ENCODE results near the gene EPHA3. TPM values are rescaled to one million over a fixed set of nuclear protein-coding genes. Genes with fewer than 3 reads are reported as not detected.
A peak's percentile ranks its signal among the peaks of the same experiment; 100 is the strongest.

The EPHA3 gene
- total RNA-seq, 8 experiments from 2014 or later = 0.36 to 84.3 (median 42.7) TPM; not detected in 1

GRCh38 chr3:89212619-89213018, 105.2 kb downstream of the EPHA3 start:
- no peak overlapping the region for H3K27ac ChIP-seq
- no peak overlapping the region for H3K4me3 ChIP-seq
- in situ Hi-C loops (cut with MboI; ENCODE audit: low pct_unique_long_range_greater_than_20kb in 2 of 9, low sequenced_read_pairs in 9 of 9, unreplicated experiment in 9 of 9) = no loop called here
- peaks cover 3 to 14% of the 10 kb centered on the region in 2 donors for H3K4me1 ChIP-seq (replicated peaks in 1 of 2)
- ATAC-seq (replicated peaks in 6 of 8) = no peak
- WGBS, 10 experiments = 18 to 100% (median 90%) methylated on average over 1 of the region's 1 CpG; no CpG with 5 or more reads in 1 of the 10 experiments

- in situ Hi-C loops (cut with MboI; ENCODE audit: low pct_unique_long_range_greater_than_20kb in 2 of 9, low sequenced_read_pairs in 9 of 9, unreplicated experiment in 9 of 9) = no loop called here
- peaks cover 6 to 14% of the 10 kb centered on the region in 2 donors for H3K4me1 ChIP-seq (replicated peaks in 1 of 2)
- no peak overlapping the region for H3K27ac ChIP-seq
- no peak overlapping the region for H3K4me3 ChIP-seq
- WGBS, 10 experiments = 25 to 86% (median 71%) methylated on average over 1 to 2 of the region's 2 CpGs
- ATAC-seq (replicated peaks in 6 of 8) = no peak
Observed at GRCh38 chr3:89216016-89216739, 108.8 kb downstream of the EPHA3 start.

GRCh38 chr3:89217148-89217685, 109.8 kb downstream of the EPHA3 start:
- WGBS, 10 experiments = 0 to 93% (median 70%) methylated on average over 4 to 6 of the region's 6 CpGs
- Histone ChIP-seq H3K4me3 (no peak overlapping the region), H3K27ac (no peak overlapping the region), H3K4me1 (replicated peaks in 1 of 2) (peaks cover 12 to 23% of the 10 kb centered on the region in 2 donors)
- no peak for ATAC-seq (replicated peaks in 6 of 8)
- in situ Hi-C loops (cut with MboI; ENCODE audit: low pct_unique_long_range_greater_than_20kb in 2 of 9, low sequenced_read_pairs in 9 of 9, unreplicated experiment in 9 of 9) = no loop called here

GRCh38 chr3:89221924-89222323, 114.5 kb downstream of the EPHA3 start:
- peak in 5 of 8 experiments; percentile 69 to 96 (median 86) for ATAC-seq (replicated peaks in 6 of 8)
- WGBS, 10 experiments = 0 to 100% (median 57%) methylated on average over 1 of the region's 1 CpG; no CpG with 5 or more reads in 2 of the 10 experiments
- in situ Hi-C loops (cut with MboI; ENCODE audit: low pct_unique_long_range_greater_than_20kb in 2 of 9, low sequenced_read_pairs in 9 of 9, unreplicated experiment in 9 of 9) = no loop called here

GRCh38 chr3:89223188-89223587, 115.8 kb downstream of the EPHA3 start:
- in situ Hi-C loops (cut with MboI; ENCODE audit: low pct_unique_long_range_greater_than_20kb in 2 of 9, low sequenced_read_pairs in 9 of 9, unreplicated experiment in 9 of 9) = no loop called here
- no peak overlapping the region for H3K4me3 ChIP-seq
- peak in 3 of 8 experiments; percentile 20 to 38 (median 35) for ATAC-seq (replicated peaks in 6 of 8)
- WGBS, 10 experiments = 0 to 100% (median 81%) methylated on average over 1 to 6 of the region's 6 CpGs
- H3K27ac ChIP-seq = no peak overlapping the region
- H3K4me1 ChIP-seq (replicated peaks in 1 of 2) = peaks cover 9% of the 10 kb centered on the region in 2 donors

More at GRCh38 chr3:89221924-89222323, 114.5 kb downstream of the EPHA3 start:
- Histone ChIP-seq H3K4me3 (no peak overlapping the region), H3K4me1 (replicated peaks in 1 of 2) (peaks cover 10 to 16% of the 10 kb centered on the region in 2 donors), H3K27ac (no peak overlapping the region)

GRCh38 chr3:89227218-89227617, 119.8 kb downstream of the EPHA3 start:
- H3K4me1 ChIP-seq (replicated peaks in 1 of 2) = peaks cover 2 to 4% of the 10 kb centered on the region in 2 donors
- H3K27ac ChIP-seq = no peak overlapping the region
- 5 to 93% (median 65%) methylated on average over 1 to 5 of the region's 5 CpGs; no CpG with 5 or more reads in 2 of the 10 experiments for WGBS, 10 experiments
- peak in 1 of 8 experiments; percentile 50 for ATAC-seq (replicated peaks in 6 of 8)
- in situ Hi-C loops (cut with MboI; ENCODE audit: low pct_unique_long_range_greater_than_20kb in 2 of 9, low sequenced_read_pairs in 9 of 9, unreplicated experiment in 9 of 9) = no loop called here
- no peak overlapping the region for H3K4me3 ChIP-seq

- in situ Hi-C loops (cut with MboI; ENCODE audit: low pct_unique_long_range_greater_than_20kb in 2 of 9, low sequenced_read_pairs in 9 of 9, unreplicated experiment in 9 of 9) = no loop called here
- Histone ChIP-seq H3K4me1 (replicated peaks in 1 of 2) (peaks cover 2 to 4% of the 10 kb centered on the region in 2 donors), H3K27ac (no peak overlapping the region), H3K4me3 (no peak overlapping the region)
- ATAC-seq (replicated peaks in 6 of 8) = no peak
- WGBS, 10 experiments = 0 to 100% (median 83%) methylated on average over 1 to 2 of the region's 2 CpGs; no CpG with 5 or more reads in 1 of the 10 experiments
Observed at GRCh38 chr3:89227634-89228033, 120.2 kb downstream of the EPHA3 start.

- no peak overlapping the region for H3K4me3 ChIP-seq
- no peak for ATAC-seq (replicated peaks in 6 of 8)
- in situ Hi-C loops (cut with MboI; ENCODE audit: low pct_unique_long_range_greater_than_20kb in 2 of 9, low sequenced_read_pairs in 9 of 9, unreplicated experiment in 9 of 9) = no loop called here
- H3K4me1 ChIP-seq (replicated peaks in 1 of 2) = peaks cover 15 to 22% of the 10 kb centered on the region in 2 donors
- WGBS, 10 experiments = 50 to 100% (median 95%) methylated on average over 1 to 2 of the region's 2 CpGs; no CpG with 5 or more reads in 4 of the 10 experiments
- no peak overlapping the region for H3K27ac ChIP-seq
Observed at GRCh38 chr3:89232155-89232554, 124.7 kb downstream of the EPHA3 start.

GRCh38 chr3:89234620-89235019, 127.2 kb downstream of the EPHA3 start:
- H3K27ac ChIP-seq = no peak overlapping the region
- in situ Hi-C loops (cut with MboI; ENCODE audit: low pct_unique_long_range_greater_than_20kb in 2 of 9, low sequenced_read_pairs in 9 of 9, unreplicated experiment in 9 of 9) = no loop called here
- H3K4me1 ChIP-seq (replicated peaks in 1 of 2) = peaks cover 18 to 30% of the 10 kb centered on the region in 2 donors
- ATAC-seq (replicated peaks in 6 of 8) = no peak
- no peak overlapping the region for H3K4me3 ChIP-seq

- peak in 4 of 8 experiments; percentile 20 to 45 (median 30) for ATAC-seq (replicated peaks in 6 of 8)
- Histone ChIP-seq H3K4me1 (replicated peaks in 1 of 2) (peaks cover 10 to 33% of the 10 kb centered on the region in 2 donors), H3K27ac (peak overlapping the region in 1 of 2 donors; percentile 3), H3K4me3 (no peak overlapping the region)
- in situ Hi-C loops (cut with MboI; ENCODE audit: low pct_unique_long_range_greater_than_20kb in 2 of 9, low sequenced_read_pairs in 9 of 9, unreplicated experiment in 9 of 9) = no loop called here
- 28 to 100% (median 73%) methylated on average over 1 to 2 of the region's 2 CpGs for WGBS, 10 experiments
Observed at GRCh38 chr3:89238846-89239245, 131.4 kb downstream of the EPHA3 start.

- H3K27ac ChIP-seq = no peak overlapping the region
- in situ Hi-C loops (cut with MboI; ENCODE audit: low pct_unique_long_range_greater_than_20kb in 2 of 9, low sequenced_read_pairs in 9 of 9, unreplicated experiment in 9 of 9) = no loop called here
- peak in 5 of 8 experiments; percentile 88 to 99 (median 97) for ATAC-seq (replicated peaks in 6 of 8)
- WGBS, 10 experiments = 0 to 33% (median 17%) methylated on average over 1 of the region's 1 CpG; no CpG with 5 or more reads in 5 of the 10 experiments
- H3K4me1 ChIP-seq (replicated peaks in 1 of 2) = peaks cover 5 to 29% of the 10 kb centered on the region in 2 donors
- H3K4me3 ChIP-seq = no peak overlapping the region
Observed at GRCh38 chr3:89239774-89240173, 132.4 kb downstream of the EPHA3 start.

GRCh38 chr3:89245612-89246011, 138.2 kb downstream of the EPHA3 start:
- ATAC-seq (replicated peaks in 6 of 8) = peak in 4 of 8 experiments; percentile 14 to 54 (median 42)
- H3K4me1 ChIP-seq (replicated peaks in 1 of 2) = peaks cover 14 to 33% of the 10 kb centered on the region in 2 donors
- in situ Hi-C loops (cut with MboI; ENCODE audit: low pct_unique_long_range_greater_than_20kb in 2 of 9, low sequenced_read_pairs in 9 of 9, unreplicated experiment in 9 of 9) = no loop called here
- 57 to 100% (median 79%) methylated on average over 1 to 2 of the region's 2 CpGs for WGBS, 10 experiments
- H3K27ac ChIP-seq = peak overlapping the region in 1 of 2 donors; percentile 3
- H3K4me3 ChIP-seq = no peak overlapping the region

- in situ Hi-C loops (cut with MboI; ENCODE audit: low pct_unique_long_range_greater_than_20kb in 2 of 9, low sequenced_read_pairs in 9 of 9, unreplicated experiment in 9 of 9) = no loop called here
- 0 to 44% (median 6%) methylated on average over 1 of the region's 1 CpG; no CpG with 5 or more reads in 4 of the 10 experiments for WGBS, 10 experiments
- no peak for ATAC-seq (replicated peaks in 6 of 8)
- peaks cover 14 to 36% of the 10 kb centered on the region in 2 donors for H3K4me1 ChIP-seq (replicated peaks in 1 of 2)
- no peak overlapping the region for H3K27ac ChIP-seq
- H3K4me3 ChIP-seq = no peak overlapping the region
Observed at GRCh38 chr3:89246326-89246725, 138.9 kb downstream of the EPHA3 start.
